Peyer's patch (tissue), 4 donors: ENCODE results near the gene CST2.

ENCODE experiments used
- POLR2A ChIP-seq, 2 donors: fragments of 450-650 bp; IDR thresholded peaks; one replicate each; pipeline ENCODE4 v1.5.1; 2017; ENCODE audit warnings: antibody characterized with exemption in 2 of 2, mild to moderate bottlenecking in 2 of 2, moderate library complexity in 2 of 2
- TF ChIP-seq, protein P1 (sequence below), 6 experiments: fragments of 450-650 bp in 4 of 6; fragments of 200-600 bp in 2 of 6; sonication (generic) in 1 of 6; IDR thresholded peaks; one replicate each; pipeline ENCODE4 v1.5.1; 2017 to 2019; ENCODE audit warnings: antibody characterized with exemption in 6 of 6, mild to moderate bottlenecking in 3 of 6, moderate library complexity in 1 of 6

DNA sequence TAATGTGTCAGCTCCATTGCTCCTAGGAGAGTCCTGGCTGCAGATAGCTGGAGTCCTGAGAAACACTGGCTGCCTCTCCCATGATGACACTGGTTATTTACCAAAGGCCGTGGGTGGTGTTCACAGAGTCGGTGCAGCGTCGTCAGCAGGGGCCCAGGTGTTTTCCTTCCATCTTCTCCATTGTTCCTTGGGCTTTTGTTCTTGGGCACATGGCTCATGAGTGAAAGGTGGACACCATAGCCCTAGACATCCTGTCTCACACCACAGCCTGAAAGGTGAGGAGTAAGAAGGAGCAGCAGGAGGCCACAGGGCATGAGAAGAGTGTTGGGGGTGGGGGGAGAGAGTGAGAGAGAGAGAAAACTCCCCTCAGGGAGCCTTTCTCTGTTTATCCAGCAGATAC lies 43.9 kb upstream of the CST2 start:
- TF ChIP-seq, protein P1, sequence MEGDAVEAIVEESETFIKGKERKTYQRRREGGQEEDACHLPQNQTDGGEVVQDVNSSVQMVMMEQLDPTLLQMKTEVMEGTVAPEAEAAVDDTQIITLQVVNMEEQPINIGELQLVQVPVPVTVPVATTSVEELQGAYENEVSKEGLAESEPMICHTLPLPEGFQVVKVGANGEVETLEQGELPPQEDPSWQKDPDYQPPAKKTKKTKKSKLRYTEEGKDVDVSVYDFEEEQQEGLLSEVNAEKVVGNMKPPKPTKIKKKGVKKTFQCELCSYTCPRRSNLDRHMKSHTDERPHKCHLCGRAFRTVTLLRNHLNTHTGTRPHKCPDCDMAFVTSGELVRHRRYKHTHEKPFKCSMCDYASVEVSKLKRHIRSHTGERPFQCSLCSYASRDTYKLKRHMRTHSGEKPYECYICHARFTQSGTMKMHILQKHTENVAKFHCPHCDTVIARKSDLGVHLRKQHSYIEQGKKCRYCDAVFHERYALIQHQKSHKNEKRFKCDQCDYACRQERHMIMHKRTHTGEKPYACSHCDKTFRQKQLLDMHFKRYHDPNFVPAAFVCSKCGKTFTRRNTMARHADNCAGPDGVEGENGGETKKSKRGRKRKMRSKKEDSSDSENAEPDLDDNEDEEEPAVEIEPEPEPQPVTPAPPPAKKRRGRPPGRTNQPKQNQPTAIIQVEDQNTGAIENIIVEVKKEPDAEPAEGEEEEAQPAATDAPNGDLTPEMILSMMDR (IDR thresholded peaks at IDR 0.05) = no peak
- no peak for TF ChIP-seq POLR2A (IDR thresholded peaks at IDR 0.05)
